Cardiac muscle cell (in vitro differentiated cells and primary cell): ENCODE measurements around the gene ILDR2. TPM values are rescaled to one million over a fixed set of nuclear protein-coding genes. Genes with fewer than 3 reads are reported as not detected.

Experiments
- DNase-seq, 2 donors: peaks; one replicate each; pipeline versions ENCODE4 v3.0.0 to v3.0.0-alpha.2; 2010 to 2017; ENCODE audit warnings: low read depth in 1 of 2, low spot score in 1 of 2
- H3K27ac ChIP-seq: fragments of 200-600 bp; sonication (generic); 2 replicates; pipeline ENCODE4 v1.5.1; 2016
- H3K27me3 ChIP-seq: fragments of 200-600 bp; sonication (generic); 2 replicates; pipeline ENCODE4 v1.6.0; 2016; ENCODE audit warnings: control low read depth
- H3K36me3 ChIP-seq: fragments of 200-600 bp; sonication (generic); 2 replicates; pipeline ENCODE4 v1.5.1; 2016; ENCODE audit warnings: control low read depth
- H3K4me1 ChIP-seq: fragments of 200-600 bp; sonication (generic); 2 replicates; pipeline ENCODE4 v1.8.1; 2017; ENCODE audit warnings: low read depth, mild to moderate bottlenecking, mixed run types
- H3K4me3 ChIP-seq: fragments of 200-600 bp; sonication (generic); 2 replicates; pipeline ENCODE4 v1.5.1; 2016; ENCODE audit warnings: mild to moderate bottlenecking
- H3K9me3 ChIP-seq: fragments of 200-600 bp; sonication (generic); 2 replicates; pipeline ENCODE4 v1.5.1; 2017; ENCODE audit warnings: low read depth, mild to moderate bottlenecking, control low read depth
- CTCF ChIP-seq: IDR thresholded peaks from 2 replicates; pipeline ENCODE4 v1.5.1; 2012; ENCODE audit warnings: low read depth, mild to moderate bottlenecking, low read length
- polyA plus RNA-seq: library from polyadenylated mRNA; unstranded; fragments of >200 nt; fragmentation: Nextera tagmentation; extraction: Ambion mirVana; gene quantifications from 2 replicates; pipeline ENCODE4 v1.2.1, GENCODE V29; 2016
- total RNA-seq: library from RNA; depleted of rRNA; stranded (reverse); fragments of >200 nt; gene quantifications from 2 replicates; pipeline ENCODE4 v1.2.3, GENCODE V29; 2016

ILDR2 gene
- total and polyA plus RNA-seq, 2 experiments from 2014 or later: 3.3 to 12.3 TPM

DNA sequence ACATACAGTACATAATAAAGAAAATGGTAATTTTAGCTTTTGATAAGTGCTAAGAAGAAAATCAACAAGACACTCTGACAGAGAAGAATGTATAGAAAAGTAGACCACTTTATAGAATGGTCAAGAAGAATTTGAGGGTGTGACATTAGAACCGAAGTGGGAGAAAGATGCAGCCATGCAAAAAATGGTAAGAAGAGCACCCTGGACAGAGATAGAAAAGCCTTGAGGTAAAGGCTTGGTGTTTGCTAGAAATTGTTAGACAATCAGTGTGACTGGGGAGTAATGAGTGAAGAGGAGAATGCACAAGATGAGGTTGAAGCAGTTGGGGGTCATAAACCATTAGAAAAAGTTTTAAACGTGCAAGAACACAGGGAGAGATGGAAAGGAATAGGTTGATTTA is 37.2 kb upstream of the ILDR2 start:
- no peak for DNase-seq
- TF ChIP-seq CTCF: no peak
- Histone ChIP-seq H3K27ac (no peak overlapping the region), H3K4me1 (no peaks in the 10 kb centered on the region), H3K36me3 (no peaks in the 10 kb centered on the region), H3K4me3 (no peak overlapping the region), H3K9me3 (no peaks in the 10 kb centered on the region), H3K27me3 (no peaks in the 10 kb centered on the region)

DNA sequence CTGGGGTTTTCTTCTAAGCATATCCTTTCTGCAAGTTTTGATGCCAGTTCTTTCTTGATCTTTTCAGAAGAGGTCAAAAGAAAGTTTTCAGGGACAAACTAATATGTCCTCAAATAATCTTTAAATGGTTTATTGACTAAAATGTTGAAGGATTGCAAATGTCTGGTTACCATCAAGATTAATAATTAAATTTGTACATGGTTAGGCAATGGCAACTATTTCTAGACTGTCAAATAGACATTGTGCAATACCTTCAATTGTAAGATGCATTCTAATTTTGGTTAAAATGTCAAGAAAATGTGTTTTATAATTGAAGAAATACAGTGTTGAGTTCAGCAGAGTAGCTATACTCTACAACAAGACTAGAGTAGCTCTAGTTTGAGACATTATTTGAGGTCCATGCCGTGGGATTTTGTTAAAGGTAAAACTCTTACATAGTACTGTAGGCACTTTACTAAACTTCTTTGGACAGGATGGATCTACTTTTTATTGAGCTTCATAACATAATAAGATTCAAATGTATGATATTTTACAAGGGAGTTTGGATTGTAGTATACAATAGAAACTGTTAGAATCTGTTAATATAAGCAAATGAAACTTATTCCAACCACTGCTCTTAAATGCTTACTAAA is 36.3 kb upstream of the ILDR2 start:
- Histone ChIP-seq H3K36me3 (no peaks in the 10 kb centered on the region), H3K4me1 (no peaks in the 10 kb centered on the region), H3K27me3 (no peaks in the 10 kb centered on the region), H3K27ac (no peak overlapping the region), H3K4me3 (no peak overlapping the region), H3K9me3 (no peaks in the 10 kb centered on the region)
- no peak for DNase-seq
- TF ChIP-seq CTCF: no peak

- Histone ChIP-seq H3K27me3 (no peaks in the 10 kb centered on the region), H3K9me3 (no peaks in the 10 kb centered on the region), H3K4me1 (no peaks in the 10 kb centered on the region), H3K27ac (no peak overlapping the region), H3K36me3 (no peaks in the 10 kb centered on the region), H3K4me3 (no peak overlapping the region)
- no peak for TF ChIP-seq CTCF
- no peak for DNase-seq
These were observed 28.4 kb upstream of the ILDR2 start for GRCh38 chr1:167003711-167004110.

- DNase-seq: no peak
- Histone ChIP-seq H3K4me3 (no peak overlapping the region), H3K27ac (no peak overlapping the region), H3K9me3 (no peaks in the 10 kb centered on the region), H3K36me3 (no peaks in the 10 kb centered on the region), H3K4me1 (no peaks in the 10 kb centered on the region), H3K27me3 (no peaks in the 10 kb centered on the region)
- TF ChIP-seq CTCF: no peak
These were observed 27.0 kb upstream of the ILDR2 start for GRCh38 chr1:167002354-167002753.

GRCh38 chr1:167000546-167000945 is 25.2 kb upstream of the ILDR2 start:
- Histone ChIP-seq H3K27ac (no peak overlapping the region), H3K27me3 (no peaks in the 10 kb centered on the region), H3K36me3 (no peaks in the 10 kb centered on the region), H3K4me1 (no peaks in the 10 kb centered on the region), H3K4me3 (no peak overlapping the region), H3K9me3 (no peaks in the 10 kb centered on the region)
- DNase-seq: no peak
- TF ChIP-seq CTCF: no peak

DNA sequence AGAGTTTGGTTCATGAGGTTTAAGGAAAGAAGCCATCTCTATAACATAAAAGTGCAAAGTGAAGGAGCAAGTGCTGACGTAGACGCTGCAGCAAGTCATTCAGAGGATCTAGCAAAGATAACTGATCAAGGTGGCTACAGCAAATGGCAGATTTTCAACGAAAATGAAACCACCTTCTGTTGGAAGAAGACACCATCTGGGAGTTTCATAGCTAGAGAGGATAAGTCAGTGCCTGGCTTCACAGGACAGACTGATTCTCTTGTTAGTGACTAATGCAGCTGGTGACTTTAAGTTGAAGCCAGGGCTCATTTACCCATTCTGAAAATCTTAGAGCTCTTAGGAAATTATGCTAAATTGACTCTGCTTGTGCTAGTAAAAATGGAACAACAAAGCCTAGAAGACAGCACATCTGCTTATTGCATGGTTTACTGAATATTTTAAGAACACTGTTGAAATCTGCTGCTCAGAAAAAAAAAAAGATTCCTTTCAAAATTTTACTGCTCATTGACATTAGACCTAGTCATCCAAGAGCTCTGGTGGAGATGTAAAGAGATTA is 24.2 kb upstream of the ILDR2 start:
- no peak overlapping the region for H3K4me3 ChIP-seq
- no peak for TF ChIP-seq CTCF
- H3K9me3 ChIP-seq: no peaks in the 10 kb centered on the region
- H3K27me3 ChIP-seq: no peaks in the 10 kb centered on the region
- H3K27ac ChIP-seq: no peak overlapping the region
- no peaks in the 10 kb centered on the region for H3K36me3 ChIP-seq
- no peaks in the 10 kb centered on the region for H3K4me1 ChIP-seq
- DNase-seq: no peak
